GM19397 (cell line): ENCODE data around the gene AFF3.

ENCODE experiments used
- ATAC-seq: cut with Tn5 transposase; IDR thresholded peaks from one replicate; pipeline ENCODE4 v1.9.1; 2021; ENCODE audit warnings: mild to moderate bottlenecking, moderate library complexity; ENCODE audit not compliant: unreplicated experiment

Gene AFF3

DNA sequence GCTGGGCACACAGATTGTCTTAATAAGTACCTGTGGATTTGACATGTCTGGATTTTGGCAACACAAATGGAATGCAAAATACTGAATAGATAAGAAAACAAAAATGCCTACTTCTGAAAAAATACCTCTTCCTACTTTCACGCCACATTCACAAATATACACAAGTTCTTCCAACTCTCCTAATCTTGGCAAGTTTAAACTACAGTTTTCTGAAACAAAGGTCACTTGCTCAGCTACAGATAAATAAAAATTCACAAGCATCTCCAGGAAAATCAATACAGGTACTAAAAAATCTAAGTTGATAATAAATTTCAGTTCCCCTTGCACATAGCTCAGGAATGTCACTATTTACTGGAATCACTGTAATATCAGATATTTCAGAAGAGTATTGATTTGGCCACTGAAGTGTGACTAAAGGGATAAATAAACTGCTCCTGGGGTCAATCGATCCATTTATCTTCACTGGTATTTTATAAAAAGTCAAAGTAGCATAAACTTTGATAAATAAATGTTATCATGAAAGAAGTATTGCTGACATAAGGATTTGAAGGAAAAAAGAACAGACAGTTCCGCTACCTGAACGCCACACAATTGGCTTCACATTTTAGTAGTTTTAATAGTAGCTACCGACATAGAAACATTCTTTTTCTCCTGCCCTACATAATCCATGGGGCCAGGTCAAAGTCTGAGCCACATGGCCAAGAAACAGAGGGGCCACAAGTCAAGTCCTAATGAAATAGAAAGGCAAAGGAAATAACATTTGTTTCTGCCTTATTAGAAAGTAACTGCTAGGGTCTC lies 243.1 kb downstream of the AFF3 start:
- no peak for ATAC-seq

- no peak for ATAC-seq
Observed at GRCh38 chr2:99898336-99899048, 243.9 kb downstream of the AFF3 start.

DNA sequence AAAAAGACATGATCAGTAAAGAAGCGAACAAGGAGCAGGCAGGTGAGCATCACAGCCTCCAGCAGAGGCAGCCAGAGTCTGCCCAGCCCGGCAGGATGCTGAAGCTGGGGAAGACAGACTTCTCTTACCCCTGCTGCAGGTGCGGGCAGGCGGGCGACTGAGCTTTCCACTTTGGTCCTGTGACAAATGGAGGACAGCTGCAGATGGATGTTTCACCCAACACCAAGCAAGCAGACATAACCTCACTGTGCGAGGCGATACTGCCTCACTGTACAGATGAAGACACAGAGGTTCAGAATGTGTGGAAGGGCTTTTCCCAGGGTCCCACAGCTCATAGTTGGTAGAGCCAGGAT lies 251.0 kb downstream of the AFF3 start:
- no peak for ATAC-seq

DNA sequence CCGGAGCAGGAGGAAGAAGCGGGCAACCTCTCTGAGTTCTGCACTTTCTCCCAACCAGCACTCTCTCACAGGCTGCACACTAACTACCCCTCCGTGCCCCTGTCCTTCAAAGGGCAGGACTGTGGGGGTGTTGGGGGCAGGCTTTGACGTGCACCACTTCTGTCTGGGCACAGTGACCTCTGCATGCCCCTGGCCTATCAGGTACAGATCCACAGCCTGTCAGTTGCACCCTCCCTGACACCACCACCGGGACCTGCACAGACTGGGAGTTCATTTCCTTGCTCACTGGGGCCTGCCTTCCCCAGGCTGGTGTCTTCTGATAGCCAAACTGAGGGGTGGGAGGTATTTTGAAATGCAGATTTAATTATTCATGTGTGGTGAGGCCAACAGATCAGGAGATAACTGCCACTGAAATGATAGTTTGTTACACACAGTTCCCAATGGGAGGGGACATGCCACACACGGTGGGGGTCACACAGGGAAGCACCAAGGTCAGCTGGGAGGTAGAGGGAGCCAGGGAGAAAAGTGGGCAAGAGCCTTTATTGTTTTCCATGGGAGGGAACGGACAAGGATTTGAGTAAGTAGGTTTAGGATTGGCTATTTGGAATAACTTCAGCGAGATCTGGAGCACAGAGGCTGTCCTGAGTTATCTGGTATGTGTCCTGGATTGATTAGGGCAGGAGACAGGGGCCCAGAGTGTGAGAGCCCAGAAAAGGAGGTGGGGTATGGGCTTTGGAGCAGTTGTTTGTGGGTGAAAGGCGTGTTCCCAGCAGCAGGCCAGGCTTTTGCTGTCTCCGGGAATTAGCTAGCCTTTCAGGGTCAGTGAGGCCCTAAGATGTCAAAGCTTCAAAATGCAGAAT lies 251.6 kb downstream of the AFF3 start:
- ATAC-seq: no peak

DNA sequence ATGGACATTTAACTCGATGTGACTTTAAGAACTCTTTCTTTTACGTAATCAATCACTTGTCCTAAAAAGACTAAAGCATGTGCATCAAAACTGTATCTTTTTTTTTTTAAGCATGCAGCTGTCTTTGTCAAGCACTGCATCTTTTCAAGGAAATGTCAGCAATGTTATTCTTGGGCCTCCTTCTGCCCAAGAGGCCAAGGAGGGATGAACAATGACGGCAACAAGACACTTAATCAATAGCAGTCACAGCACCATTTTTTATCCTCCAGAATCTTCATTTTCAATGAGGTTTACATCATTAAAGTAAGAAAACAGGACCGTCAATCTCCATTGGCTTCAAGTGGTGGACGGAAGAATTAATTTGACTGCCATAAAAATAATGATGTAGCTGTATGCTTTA lies 253.8 kb downstream of the AFF3 start:
- no peak for ATAC-seq

- ATAC-seq: no peak
Observed at GRCh38 chr2:99886418-99886817, 256.0 kb downstream of the AFF3 start.

DNA sequence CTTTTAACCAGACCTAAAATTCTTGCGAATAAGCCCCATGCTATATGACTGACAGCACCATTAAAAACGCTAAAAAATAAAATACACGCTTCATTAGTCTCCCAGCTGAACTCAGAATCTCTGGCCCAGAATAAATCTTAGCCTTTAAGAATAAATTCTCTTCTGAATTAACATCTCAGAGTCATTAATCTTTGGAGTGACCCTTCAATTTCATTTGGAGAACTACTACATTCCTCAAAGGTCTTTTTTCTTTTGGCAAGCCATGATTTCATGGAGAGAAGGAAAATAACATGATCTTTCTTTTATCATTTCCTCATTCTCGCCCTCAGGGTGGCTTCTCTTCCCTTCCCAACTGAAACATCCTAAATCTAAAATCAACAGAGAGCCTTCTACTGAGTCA lies 259.0 kb downstream of the AFF3 start:
- no peak for ATAC-seq

DNA sequence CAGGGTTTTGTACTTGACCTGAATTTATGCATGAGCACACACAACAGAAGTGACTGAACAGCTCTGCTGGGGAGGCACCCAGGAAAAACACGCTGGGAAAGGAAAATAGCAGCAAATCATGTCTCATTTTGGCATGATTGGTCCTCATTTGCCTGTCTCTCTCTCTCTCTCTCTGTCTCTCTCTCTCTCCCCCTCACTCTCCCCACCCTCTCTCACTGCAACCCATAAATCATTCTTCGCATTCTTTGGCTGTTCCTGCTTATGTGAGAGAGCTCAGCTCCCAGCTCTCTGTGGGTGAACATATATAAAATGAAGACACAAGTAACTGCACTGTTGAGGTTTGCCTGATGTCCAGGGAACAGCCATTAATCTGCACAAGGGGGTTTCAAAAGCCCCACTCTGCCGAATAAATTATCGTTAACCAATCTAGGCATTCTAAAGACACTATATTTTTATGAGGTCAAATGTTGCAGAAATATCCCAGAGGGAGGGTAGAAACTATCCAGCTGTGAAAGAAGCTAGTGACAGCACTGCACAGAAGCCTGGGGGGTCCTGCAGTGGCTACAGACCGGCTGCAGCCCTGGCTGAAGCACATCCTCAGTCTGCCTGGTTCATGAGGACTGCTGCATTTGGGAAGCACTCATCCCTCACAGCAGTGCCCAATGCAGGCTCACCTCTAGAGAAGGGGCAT lies 260.3 kb downstream of the AFF3 start:
- ATAC-seq: no peak

DNA sequence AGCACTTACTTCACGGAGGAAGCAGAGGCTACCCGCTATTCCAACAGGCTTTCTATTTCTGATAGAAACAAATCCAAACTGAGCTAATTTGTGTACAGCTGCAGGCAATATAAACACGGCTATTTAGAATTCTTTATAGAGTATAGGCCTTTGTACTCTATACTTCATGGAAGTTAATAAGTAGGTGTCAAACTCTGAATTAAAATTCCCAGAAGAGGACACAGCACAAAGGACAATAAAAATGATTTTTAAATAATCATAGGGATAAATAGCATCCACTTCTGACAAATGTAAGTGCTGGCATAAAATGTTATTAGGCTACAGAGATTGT lies 261.5 kb downstream of the AFF3 start:
- no peak for ATAC-seq

DNA sequence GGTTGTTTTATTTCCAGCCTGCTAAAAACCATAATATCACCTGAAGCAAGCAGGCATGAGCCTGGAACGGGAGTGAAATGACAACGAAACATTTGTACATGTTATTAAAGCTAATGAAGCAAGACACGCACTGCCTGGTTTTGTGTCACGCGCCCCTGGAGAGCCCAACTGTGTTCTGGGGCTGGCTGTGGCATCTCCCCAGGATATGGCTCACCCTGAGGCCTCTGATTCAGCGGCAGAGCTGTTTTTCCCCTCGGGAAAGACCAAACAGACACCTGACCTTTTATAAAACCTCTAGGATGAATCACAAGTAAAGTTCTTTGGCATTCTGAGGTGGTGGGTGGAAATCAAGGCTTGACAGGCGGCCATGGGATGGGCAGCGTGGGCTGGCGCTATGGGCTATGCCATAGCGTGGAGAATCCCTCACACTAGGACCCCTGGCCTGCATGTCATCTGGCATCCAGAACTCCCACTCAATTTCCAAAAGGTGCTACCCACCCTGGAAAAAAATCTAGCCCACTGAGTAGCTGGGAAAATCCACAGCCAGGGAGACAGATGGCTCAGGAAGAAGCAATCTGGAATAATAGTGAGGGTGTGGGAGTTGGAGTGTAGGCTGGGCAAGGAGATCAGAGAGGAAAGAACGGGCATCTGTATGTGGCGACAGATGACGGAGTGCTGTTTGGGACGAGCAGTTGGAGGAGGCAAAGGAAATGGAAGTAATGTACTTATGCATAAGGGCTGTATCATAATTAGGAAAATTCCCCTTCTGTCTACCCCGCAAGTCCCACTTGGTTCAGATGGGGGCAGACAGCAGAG lies 262.0 kb downstream of the AFF3 start:
- no peak for ATAC-seq

DNA sequence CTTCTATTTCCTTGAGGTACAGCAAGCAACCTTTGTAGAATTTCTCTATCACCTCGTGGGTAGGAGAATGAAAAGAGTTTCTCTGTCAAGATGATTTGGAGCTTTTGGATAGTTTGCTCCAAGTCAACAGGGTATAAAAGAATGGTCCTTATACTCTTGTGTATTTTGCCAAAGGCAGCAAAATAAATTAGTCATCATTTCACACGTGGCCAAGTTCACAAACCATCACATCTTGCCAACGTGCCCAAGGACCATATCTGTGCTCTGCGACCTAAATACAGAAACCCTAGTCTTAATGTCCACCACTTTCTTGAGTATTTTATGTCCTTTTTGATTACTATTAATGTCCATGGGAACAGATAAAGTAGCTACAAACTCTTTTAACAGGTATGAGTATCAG lies 262.9 kb downstream of the AFF3 start:
- no peak for ATAC-seq

DNA sequence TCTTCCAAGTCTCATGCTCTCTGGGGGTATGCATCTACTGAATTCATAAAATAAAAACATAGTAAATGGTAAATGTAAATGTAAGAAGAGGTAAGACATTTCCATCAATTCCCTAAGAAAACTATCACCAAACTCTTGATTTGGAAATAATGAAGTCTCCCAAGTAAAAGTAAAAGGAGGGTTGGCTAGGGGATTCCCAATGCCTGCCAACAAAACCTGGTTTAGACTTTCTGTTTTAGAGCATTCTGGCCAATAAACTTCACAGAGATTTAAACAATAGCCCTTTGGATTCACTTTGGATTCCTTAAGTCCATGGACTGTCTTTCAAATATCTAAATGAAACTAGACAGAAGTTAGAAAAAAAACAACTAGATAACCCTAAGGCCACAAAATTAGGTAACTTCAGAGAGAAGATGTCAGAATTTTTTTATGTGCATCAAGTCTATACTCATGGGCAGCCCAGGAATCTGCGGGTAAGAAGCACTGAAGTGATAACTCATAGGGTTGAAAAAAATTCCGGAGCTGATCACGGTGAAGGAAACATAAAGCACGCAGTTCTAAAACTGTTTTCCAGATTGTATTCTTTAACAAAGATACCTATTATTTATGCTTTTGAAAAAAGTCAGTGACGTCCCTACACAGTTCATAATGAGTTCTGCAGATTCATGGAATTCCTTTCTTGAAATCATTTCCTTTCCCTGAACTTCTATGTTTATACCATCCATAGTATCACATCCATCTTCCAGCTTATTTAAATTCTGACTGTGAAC lies 263.6 kb downstream of the AFF3 start:
- no peak for ATAC-seq

DNA sequence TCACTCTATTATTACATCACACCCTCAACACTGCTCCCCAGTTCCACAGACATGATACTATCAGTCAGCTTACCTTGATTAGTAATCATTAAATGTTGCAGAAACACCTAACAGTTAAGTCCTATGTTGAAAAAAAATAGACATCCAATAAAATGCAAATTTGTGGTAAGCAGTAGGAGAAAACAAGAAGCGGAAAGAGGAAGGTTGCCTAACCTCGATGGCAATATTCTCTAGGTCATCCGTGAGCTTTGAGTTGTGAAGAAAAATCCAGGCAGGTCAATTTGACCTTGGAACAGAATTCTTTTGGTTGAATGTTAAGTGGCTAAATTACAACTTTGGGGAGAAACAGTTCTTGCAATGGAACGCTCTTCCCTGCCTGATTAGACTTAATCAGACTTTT lies 264.4 kb downstream of the AFF3 start:
- ATAC-seq: no peak

DNA sequence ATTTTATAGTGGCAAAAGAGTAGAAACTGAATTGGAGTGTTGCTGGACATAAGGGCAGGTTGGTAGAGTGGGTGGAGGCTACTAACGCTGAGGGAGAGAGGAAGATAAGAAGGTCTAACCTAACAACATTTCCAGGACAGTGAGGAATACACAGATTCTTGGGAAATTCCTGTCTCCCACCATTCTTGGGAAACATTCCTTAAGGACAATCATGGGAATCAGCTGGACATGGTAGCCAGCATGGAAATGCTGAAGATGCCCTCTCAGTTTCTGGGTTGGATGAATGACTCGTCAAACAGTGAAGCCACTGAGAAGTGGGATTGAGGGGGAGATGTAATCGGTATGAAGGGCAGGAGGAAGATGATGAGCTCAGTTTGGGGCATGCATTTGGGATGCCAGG lies 265.4 kb downstream of the AFF3 start:
- no peak for ATAC-seq

DNA sequence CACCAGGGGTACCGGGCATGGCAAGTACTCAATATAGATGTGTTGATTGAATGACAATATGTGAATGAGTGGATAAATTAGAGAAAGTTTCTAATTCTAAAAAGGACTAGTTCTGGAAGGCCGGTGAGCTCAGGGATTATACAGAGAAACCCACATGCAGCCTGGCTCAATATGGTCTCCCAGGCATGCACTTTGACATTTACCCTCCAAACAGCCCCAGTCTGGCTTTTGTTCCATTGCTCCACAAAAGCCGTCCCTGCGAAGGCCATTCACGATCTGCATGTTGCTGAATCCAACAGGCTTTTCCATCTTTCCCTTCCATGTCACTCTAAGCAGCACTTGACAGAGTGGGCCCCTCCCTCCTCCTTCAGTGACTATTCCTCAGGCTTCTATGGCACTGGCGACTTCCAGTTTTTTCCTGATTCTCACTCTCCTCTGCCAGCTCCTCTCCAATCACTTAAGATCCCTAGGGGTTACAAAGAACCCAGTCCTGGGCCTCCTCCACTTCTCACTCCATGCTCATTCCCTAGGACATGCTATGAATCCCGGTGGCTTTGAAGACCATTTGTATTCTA lies 266.7 kb downstream of the AFF3 start:
- no peak for ATAC-seq

DNA sequence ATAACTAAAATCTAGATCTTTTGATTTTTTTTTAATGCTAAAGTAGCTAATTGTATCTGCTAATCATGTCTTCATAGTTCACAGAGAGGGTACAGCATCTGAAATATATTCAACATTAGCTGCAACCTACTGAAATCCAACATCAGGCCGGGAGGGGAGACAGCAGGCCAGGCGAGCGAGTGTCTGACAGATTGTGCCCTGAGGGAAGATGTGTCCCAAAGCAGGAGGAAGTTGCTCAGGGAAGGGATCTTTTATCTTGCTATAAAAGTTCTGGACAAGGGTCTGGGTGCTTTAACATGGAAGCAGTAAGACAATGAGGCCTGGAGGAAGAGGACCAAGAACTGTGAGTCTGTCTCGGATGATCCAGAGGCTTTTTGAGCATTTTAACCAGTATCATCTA lies 274.1 kb downstream of the AFF3 start:
- ATAC-seq: no peak

DNA sequence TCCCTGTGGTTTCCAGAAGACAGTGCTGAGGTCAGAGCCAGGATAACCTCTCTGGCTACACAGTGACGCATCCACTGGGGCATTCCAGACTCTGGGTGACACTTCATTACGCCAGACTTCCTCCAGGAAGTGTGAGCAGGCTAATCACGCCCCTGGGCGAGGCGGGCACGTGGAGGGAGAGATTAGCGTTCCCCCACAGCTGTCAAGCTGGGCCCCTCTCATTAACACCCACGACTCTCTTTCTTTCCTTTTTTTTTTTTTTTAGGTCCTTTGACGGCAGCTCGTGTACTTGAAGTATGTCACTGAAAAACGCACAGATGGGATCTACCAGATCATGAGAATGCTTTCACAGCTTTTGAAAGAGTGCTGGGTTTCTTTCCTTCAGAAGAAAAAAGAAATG lies 274.6 kb downstream of the AFF3 start:
- no peak for ATAC-seq

DNA sequence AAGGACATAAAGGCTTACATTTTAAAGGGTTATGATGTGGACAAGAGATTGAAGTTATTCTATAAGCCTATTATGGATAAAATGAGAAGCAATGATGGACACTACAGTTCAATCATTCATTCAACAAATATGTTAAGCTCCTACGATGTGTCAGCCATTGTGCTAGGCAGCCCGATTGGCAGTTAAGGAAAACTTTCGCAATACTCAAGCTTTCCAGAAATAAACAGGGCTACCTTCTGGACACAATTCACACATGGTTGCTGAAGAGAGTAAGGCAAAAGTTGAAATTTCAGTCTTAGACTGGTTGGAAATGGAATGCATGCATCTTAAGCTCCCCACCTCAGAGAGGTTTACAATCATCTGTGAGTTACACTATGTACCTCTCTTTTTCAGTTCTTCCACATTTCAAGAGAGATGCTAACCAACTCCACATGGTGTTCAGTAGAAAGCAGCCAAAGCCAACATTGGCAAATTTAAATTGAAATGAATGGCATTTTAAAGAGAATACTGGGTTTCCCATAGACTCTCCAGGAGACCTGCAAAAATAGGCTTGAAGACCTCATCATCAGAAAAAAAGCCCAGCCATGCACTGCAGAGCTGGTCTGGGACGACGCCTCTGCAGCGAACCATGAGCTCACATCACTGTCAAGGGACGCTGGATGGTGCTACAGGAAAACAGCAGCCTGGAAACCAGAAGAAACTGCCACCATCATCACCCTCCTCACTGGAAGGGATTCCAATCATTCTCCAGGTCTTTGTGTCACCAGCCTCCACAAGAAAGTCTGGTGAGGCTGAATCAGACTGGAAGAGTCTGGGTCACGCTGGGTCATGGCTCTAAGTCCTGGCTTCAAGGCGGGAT lies 276.3 kb downstream of the AFF3 start:
- ATAC-seq: no peak
